GM18508 (cell line): ENCODE data around the gene DNLZ.

Experiments
- ATAC-seq: cut with Tn5 transposase; IDR thresholded peaks from one replicate; pipeline ENCODE4 v1.9.1; 2021; ENCODE audit warnings: moderate number of reproducible peaks; ENCODE audit not compliant: insufficient read depth, unreplicated experiment

DNLZ gene

GRCh38 chr9:136347472-136348256, 15.9 kb downstream of the DNLZ start:
- no peak for ATAC-seq

DNA sequence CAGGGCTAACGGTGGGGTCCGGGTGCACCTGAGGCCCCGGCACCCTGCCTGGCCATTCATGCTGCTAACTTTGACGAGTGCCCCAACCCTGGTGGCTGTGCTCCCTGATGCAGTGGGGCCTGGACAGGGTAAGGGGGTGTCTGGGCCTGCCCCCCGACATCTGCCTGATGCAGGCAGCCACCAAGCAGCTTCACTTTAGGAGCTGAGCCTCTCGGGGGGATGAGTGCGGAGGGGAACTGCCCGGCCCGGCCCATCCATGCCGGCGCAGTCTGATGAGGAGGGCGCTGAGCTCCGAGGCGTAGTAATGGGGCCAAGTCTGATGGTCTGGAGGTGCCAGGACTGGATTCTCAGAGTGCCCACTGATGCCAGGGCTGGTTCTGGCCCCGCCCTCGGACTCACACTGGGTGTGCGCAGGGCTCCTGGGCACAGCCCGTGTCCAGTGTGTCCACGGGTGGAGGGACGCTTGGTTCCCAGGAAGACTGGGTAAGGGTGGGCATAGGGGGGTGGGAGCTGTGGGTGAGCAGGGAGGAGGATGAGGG, 16.5 kb downstream of the DNLZ start:
- no peak for ATAC-seq

GRCh38 chr9:136346157-136346481, 17.4 kb downstream of the DNLZ start:
- no peak for ATAC-seq

- ATAC-seq = no peak
Observed at GRCh38 chr9:136345281-136346156, 18.0 kb downstream of the DNLZ start.

DNA sequence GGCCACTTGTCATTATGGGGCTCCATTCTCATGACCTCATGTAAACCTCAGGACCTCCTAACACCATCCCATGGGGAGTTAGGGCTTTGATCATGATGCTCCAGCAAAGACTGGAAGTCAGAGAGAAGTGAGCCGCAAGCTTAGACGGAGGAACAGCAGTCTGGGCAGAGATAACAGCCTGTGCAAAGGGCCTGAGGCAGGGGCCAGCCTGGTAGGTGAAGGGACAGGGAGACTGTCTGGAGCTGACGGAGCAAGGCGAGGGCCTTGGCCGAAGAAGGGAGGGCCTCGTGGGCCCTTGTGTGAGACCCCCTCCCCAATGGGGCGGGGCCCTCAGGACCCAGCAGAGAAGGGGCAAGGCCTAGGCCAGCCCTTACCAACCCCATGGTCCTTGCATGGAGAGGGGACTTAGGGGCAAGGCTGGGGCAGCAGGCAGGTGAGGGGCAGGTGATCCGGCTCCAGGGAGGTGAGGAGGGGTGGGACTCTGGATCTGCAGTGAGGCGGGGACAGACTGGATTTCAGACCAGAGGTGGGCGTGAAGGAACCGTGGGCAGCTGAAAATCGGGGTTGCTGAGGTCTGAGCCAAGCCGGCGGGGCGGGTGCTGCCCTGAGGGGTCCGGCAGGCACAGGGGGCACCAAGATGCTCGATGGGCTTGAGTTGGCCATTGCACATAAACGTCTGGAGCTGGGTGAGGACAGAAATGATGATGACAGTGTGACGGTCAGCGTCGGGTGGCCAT, 18.8 kb downstream of the DNLZ start:
- no peak for ATAC-seq

- no peak for ATAC-seq
Observed at GRCh38 chr9:136343884-136344269, 19.7 kb downstream of the DNLZ start.

DNA sequence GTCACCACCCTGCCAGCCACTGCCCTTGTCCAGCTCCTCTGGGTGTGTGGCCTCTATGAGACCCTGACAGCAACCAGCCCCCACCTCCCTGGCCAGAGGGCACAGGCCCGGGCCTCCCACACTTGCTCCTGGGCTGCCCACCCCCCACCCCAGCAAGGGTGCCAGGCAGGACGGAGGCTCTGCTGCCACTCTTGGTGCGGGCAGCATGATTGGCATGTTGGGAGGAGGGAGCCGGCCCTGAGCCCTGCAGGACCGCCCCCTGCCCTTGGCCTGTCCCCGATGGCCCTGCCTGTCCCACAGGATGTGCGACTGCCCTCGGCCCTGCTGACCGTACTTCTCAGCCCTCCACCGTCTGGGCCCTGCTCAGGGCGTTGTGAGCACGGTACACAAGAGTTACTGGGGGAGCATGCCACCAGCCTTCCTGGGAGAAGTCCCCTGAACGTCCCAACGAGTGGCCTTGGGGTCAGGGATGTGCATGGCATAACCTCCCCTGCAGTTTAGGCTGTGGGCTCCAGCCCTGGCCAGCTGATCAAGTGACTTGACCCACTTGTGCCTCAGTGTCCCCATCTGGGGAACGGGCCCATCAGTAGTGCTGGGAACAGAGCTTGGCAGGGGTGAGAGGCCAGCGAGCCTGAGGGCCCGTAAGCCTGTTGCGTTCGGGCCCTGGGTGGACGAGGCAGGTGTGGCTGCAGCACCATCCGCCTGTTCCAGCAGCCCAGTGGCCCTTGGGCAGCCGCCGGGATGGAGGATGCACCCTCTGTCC, 20.2 kb downstream of the DNLZ start:
- ATAC-seq = no peak

GRCh38 chr9:136342181-136343120, 21.1 kb downstream of the DNLZ start:
- no peak for ATAC-seq

GRCh38 chr9:136341769-136342168, 21.8 kb downstream of the DNLZ start:
- no peak for ATAC-seq

- ATAC-seq = no peak
Observed at GRCh38 chr9:136341042-136341655, 22.4 kb downstream of the DNLZ start.

DNA sequence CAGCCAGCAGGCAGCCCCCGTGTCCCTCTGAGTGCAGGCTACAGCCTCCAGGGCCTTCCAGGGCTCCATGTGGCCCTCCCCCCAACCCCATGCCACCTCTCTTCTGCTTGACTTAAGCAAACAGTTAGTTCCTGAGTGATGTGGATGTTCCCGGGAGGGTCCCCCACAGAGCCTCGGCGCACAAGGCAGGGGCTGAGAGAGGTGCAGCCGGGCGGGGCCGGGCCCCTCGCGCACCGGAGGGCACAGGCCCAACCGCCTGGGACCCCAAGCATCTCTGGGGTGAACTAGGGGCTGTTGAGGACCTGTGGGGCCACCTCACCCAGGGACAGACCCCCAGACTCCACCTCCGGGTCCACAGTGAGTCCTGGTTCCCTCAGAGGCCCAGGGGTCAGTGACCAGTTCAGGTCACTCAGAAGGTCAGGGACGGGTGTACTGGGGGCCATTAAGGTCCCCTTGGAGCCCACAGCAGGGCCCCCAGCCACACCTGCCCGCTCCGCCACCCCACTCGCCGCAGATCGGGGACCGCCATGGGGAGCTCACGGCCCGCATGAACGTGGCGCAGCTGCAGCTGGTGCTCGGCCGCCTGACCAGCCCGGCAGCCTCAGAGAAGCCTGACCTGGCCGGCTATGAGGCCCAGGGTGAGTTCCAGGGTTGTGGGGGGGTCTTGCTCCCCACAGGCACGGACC, 23.0 kb downstream of the DNLZ start:
- ATAC-seq = no peak

- ATAC-seq = no peak
Observed at GRCh38 chr9:136339958-136340310, 23.6 kb downstream of the DNLZ start.

DNA sequence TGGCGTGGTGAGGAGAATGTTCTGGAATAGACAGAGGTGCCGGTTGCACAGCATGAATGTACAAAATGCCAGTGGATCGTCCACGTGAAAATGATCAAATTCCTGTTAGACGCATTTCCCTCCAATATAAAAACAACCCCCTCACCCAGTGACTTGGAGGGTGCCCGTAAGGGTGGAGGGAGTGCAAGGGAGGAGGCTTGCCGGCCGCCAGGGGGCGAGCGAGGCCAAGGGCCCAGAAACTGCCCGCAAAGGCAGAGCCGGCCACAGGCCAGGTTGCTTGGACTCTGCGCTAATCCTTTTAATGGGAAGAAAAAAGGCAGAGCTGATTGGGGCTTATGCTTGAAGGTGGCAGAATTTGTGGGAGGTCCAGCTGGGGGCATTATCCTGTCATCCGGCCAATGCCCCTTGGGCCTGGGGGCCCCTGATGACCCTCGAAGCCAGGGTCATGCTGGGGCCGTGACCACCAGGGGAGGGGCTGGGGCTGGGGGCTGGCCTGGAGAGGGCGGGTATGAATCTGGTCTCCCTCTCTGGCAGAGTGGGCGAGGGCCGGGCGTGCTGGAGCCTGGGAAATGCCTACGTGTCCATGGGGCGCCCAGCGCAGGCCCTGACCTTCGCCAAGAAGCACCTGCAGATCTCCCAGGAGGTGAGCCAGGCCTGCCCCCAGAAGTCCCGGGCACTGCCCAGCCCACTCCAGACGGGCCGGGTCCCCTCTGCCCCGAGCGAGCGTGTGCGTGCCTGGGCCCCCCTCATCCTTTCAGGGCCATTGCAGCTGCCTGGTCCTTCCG, 24.2 kb downstream of the DNLZ start:
- ATAC-seq = no peak

DNA sequence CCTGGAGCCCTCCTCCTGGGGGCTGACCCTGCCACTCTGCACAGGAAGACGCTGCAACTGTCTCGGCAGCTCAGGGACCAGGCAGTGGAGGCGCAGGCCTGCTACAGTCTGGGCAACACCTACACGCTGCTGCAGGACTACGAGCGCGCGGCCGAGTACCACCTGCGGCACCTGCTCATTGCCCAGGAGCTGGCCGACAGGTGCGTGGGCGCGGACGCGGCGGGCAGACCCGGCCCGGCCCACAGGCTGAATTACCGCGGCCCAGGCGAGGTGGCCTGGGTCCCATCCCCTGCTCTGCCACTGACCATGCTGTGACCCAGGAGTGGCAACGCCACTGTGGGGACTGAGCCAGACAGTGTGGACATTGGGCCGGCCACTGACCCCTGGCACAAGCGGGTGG, 25.0 kb downstream of the DNLZ start:
- ATAC-seq = no peak

DNA sequence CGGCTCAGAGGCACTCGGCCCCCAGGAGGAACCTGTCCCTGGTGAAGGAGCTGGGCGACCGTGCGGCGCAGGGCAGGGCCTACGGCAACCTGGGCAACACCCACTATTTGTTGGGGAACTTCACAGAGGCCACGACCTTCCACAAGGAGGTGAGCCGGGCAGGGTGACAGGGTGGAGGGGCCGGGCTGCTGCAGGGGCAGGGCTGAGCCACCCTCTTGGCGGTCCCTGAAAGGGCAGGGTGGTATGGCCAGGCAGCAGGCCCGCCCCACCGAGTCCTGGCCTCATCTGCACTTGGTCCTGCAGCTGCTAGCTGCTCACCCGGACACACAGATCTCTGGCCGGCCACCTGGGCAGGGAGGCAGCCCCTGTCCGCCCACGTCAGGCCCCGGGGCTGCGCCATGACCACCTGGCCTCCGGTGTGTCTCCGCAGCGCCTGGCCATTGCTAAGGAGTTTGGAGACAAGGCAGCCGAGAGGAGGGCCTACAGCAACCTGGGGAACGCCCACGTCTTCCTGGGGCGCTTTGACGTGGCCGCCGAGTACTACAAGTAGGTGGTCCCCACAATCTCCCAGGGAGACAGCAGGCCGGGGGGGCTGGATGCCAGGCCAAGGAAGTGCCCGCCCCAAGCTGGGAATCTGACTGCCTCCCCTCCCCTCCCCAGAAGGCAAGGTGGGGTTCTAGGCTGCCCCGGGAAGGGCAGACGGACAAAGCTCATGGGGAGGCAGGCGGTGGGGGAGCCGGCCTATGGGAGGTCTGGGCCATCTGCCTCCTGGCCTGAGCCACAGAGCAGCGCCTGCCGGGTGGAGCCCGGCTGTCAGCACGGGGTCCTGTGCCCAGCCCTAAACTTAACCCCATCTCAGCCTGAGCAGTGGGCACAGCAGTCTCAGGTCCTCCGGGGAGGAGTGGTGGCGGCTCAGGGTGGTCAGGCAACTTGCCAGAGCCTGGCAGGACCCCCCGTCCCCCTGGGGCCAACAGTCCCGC, 25.8 kb downstream of the DNLZ start:
- ATAC-seq = no peak

- ATAC-seq = no peak
Observed at GRCh38 chr9:136336881-136337280, 26.7 kb downstream of the DNLZ start.
